HG03066 (cell line): ENCODE data around the gene COL27A1.
"Not testable (repeated sequence)": the region's sequence is repeated elsewhere in the genome, so short reads cannot be mapped to it uniquely, and the experiment has no call there.

Experiments used
- ATAC-seq: cut with Tn5 transposase; IDR thresholded peaks from one replicate; pipeline ENCODE4 v1.9.1; 2021; ENCODE audit warnings: low read depth; ENCODE audit not compliant: unreplicated experiment

The COL27A1 gene

DNA sequence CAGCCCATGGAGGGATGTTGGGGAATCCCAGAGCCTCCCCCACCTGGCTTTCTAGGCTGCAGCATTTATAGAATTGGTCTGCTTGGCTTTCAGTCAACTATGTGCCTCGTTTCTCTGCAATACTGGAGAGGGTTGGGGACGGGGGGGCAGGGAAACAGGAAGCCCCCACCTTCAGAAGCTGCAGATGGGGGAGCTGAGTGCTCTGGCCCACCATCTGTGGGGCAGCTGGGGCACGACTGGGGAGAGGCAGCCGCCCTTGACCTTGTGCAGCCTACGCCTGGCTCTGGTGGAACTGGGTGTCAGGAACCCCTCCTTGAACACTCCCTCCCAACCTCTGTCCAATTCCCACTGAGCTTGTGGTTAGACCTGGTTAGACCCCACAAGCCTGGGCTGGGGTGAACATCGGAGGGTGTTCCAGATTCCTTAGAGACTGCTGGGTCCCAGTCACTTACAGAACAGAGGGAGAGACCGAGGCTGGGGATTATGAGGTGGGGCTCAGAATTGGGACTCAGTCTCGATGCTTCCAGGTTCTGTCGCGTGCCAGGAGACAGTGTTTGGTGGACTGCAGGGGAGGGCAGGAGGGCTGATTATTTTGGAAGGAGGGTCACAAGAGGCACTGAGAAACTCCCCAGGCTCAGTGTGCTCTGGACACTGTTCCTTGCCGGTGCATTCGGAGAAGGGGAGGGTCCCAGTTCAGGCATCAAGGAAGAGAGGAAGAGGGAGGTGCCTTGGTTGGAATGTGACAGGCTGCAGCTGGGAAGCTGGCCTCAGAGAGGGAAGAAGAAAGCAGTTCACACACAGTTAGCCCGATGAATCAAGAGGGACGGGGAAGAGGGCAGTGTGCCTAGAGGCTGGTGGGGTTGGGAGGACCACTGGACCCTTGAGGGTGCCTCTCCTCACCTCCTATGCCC is 25.6 kb downstream of the COL27A1 start:
- no peak for ATAC-seq

DNA sequence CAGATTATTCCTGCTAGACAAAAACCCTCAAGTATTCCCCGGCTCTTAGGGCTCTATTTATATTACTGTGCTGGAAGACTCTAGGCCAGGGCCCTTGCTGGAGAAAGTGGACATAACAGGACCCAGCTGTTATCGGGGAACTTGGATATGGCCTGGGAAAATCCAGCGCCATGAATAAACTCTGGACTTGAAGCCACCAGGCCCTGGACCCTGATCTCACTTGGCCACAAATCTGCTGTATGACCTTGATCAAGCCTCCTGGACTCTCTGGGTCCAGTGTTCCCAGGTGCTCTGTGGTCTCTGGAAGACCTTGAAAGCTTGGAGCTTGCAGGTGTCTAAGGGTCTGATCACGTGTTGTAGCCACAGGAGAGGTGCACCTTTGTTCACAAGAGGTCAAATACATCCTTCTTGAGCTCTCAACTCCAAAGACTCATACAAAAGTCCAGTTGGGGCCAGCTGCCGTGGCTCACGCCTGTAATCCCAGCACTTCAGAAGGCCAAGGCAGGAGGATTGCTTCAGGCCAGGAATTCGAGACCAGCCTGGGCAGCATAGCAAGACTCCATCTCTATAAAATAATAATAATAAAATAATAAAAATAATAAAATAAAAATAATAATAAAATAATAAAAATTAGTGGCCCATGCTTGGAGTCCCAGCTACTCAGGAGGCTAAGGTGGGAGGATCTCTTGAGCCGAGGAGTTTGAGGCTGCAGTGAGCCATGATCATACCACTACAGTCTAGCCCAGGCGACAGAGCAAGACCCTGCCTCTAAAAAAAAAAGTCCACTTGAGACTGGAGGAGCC is 26.5 kb downstream of the COL27A1 start:
- no peak for ATAC-seq

DNA sequence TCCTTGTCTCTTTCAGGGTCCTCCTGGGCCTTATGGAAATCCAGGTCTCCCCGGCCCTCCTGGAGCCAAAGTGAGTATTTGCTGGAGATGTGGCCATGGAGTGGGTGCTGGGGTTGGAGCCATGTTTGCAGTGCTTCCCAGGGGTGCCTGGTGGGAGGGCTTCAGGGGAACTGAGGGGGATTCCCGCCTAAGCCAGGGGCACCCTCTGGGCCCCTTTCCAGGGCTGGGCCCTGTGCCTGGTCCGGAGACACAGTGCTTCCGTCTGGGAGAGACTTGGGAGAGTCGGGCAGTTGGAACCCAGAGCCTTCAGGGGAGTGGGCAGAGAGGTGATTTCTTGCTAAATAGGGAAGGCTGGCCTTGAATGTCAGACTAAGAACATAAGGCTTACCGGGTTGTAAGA is 27.7 kb downstream of the COL27A1 start:
- no peak for ATAC-seq

DNA sequence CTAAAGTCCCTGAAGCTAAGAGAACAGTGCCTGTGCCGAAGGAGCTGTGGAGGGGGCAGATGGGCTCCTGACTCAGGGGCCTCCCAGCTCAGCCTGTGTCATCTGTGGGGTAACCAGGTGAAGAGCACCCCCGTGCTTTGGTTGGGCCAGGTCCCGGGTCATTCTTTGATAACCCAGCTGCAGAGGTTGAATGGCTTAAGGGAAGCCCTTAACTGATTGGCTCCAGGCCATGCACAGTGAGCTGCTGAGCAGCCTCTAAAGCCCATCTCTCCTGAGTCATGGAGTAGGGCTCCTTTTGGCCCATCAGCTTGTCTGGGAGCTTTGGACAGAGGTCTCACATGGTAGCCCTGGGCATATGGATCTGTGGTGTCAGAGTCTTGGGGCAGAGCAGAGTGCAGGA is 28.7 kb downstream of the COL27A1 start:
- ATAC-seq = no peak

DNA sequence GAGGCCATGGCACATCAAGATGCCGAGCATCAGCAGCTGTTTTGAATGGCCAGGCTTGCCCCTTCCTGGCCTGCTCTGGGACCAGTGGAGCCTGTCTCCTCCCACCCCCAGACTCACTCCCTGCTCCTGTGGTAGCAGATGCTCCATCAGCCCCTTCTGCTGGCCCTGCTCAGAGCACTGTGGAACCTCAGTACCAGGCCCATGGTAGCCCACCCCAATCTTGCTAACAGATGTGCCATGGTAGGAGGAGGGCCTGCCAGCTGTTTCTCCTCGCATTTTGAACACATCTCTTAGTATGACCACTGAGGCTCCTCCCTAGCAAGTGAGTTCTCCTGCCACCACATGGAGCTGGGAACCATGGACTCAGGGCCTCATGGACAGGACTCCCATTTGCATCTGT is 29.5 kb downstream of the COL27A1 start:
- ATAC-seq = no peak

DNA sequence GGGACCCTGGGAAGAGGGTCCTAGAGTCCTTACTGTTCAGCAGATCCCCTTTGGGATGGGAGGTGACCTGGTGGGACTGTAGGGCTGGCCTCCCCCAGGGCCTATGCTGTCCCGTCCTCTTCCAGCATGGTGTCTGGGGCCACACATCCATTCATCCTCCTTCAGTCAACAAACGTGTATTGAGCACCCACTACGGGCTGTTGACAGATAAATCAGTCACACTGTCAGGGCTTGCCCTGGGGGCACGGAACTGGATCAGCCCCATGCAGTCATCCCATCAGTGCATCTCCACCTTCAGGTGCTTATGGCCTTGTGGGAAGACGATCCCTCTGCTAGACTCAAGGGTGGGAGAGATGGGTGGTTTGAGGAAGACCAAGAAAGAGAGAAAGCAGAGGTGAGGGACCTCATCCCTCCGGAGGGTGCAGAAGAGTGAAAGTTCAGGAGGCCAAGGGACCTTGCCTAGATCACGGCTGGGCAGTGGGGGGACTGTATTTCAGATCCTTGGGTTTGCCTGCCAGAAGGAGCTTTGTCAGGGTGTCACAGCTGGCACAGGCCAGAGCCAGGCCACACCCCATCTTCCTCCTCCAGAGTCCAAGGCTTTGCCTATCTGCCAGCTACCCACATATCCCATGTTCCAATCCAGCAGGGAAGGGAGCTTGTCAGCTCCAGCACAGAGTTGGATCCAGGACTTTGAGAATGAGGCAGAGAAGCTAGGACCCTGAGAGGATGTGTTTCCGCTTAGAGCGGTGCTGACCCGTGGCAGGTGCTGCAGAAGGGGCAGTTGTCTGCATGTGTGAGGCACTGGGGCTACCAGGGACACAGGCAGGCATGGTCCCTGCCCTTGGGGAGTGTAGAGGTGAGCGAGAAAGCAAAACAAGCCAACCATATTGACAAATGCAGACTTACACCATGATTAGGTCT is 30.5 kb downstream of the COL27A1 start:
- ATAC-seq = no peak

DNA sequence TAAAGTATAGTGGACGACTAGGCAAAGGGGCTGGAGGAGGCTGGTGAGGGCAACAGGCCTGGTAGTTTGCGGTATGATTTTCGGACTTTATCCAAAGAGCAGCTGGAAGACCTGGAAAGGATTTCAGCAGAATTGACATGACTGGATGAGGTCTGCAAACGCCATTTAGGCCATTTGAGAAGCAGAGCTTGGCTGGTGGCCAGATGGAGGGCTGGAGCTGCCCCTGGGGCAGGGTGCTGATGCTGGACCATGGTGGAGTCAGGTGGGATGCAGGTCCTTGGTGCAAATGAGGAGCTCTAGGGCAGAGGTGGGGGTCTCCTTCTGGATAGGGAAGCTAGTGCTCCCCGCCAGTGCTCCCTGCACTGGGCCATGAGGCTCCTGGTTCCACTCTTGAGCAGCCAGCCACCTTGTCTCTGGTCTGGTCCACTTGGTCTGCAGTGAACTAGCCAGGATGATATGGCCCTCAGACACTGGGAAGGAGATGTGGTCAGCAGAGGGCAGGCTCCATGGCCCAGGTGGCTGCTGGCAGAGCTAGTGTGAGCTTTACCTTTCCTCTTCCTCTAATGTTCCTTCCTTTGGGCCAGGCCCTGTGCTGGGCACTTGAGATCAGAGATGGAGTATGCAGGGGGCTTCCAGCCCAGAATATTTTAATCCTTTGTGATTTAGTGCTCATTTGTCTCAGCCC is 31.4 kb downstream of the COL27A1 start:
- no peak for ATAC-seq

DNA sequence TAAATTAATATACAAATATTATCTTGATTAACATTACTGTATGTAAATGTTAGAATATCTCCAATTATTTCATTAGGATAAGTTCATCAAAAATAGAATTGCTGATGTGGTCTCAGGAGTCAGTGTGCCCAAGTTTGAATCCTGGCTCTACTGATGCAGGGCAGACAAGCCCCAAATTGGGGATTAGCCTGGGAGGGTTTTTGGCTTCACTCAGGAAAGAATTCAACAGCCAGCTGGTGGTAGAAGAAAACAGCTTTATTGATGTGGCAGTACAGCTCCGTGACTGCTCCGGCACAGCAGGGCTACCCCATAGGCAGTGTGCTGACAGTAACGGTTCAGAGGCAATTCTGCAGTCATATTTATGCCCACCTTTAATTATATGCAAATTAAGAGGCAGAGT is 32.5 kb downstream of the COL27A1 start:
- ATAC-seq = no peak

DNA sequence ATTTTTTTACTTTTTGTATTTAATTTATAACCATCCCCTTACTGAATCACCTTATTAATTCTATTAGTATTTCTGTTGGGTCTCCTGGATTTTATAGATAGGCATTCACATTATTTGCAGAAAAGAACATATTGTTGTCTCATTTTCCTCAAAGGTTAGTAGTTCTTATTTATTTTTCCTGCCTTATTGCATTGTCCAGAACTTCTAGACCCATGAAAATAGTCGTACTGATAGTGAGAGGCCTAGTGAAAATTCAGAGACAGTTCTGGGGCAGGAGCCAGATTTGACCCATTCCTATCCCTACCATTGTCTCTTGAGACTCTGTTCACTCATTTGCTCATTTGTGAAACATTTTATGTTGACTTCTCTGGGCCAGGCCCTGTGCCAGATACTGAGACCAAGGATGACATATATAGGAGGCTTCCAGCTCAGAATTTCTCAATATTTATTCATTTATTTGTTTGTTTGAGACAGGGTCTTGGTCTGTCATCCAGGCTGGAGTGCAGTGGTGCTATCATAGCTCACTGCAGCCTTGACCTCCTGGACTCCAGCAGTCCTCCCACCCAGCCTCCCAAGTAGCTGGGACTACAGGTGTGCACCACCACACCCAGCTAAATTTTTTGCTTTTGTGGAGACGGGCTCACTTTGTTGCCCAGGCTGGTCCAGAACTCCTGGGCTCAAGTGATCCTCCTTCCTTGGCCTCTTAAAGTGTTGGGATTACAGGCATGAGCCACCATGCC is 34.7 kb downstream of the COL27A1 start:
- ATAC-seq = no peak

DNA sequence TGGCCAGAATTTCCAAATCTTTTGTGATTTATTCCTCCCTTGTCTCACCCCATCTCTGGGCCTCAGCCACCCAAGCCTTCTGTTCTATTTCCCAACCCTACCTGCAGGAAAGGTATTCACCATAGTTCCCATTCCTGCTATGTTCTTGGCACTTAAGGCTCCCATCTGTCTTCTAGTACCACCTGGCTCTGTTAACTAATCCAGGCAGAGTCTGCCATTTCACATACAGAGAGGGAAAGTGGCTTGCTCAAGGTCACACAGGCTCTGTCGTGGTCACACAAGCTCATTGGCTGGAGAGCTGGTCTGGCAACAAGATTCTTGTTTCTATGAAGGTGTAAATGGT is 35.2 kb downstream of the COL27A1 start:
- ATAC-seq = no peak

DNA sequence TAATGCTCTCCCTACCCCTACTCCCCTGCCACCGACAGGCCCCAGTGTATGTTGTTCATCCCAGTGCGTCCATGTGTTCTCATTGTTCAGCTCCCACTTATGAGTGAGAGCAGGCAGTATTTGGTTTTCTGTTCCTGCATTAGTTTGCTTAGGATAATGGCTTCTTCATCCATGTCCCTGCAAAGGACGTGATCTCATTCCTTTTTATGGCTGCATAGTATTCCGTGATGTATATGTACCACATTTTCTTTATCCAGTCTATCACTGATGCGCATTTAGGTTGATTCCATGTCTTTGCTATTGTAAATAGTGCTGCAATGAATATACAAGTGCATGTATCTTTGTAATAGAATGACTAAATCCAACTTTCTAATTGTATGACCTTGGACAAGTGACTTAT is 36.1 kb downstream of the COL27A1 start:
- not testable (repeated sequence) for ATAC-seq

DNA sequence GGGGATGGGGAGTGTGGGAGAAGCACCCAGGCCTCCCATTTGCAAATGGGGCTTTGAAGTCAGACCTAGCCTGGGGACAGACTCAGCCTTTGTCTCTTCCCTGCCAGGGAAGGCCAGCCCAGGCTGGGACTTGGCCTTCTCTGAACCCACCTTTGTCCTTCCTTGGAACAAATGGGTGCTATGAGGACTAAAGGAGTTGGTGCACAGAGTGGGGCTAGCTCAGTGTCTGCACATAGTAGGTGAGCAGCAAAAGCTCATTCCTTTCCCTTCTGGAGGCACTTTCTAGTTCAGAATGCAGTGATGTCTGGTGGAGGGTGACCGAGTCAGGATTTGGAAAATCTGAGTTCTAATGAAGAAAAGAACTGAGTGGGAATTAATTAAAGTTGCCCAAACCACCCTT is 37.2 kb downstream of the COL27A1 start:
- no peak for ATAC-seq

DNA sequence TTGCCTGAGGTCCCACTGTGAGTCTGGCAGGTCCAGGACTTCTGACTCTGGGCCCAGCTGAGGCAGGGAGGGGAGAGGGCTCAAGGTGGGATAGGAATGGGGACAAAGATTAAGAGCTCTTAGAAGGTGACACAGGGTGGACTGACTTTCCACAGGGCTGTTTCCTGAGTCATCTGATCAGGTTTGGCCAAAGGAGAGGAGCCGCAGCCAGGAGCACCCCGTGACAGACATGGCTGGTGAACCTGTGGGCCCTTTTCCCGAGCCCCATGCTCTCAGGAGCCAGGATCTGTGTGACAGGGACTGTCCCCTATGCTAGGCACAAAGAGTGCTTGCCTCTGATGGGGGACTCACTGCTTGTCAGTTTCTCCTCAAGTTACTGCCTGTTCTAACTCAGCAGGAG is 37.8 kb downstream of the COL27A1 start:
- ATAC-seq = no peak

DNA sequence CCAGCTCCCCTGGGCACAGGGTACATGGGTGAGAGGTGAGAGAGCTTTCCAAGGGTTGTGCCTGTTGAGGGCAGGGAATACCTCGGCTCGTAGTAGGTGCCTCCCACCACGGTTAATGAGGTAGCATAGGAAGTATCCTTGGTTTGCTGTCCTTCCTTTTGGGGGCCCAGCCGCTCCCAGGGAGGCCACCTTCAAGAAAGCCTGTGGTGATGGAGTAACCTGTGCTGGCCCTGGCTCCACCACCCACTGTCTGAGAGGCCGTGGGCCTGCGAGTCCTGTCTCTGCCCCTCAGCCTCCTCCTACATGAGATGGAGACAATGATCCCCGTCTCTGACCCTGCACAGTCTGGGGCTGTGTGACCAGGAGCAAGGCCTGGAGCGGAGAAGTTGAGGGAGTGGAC is 40.8 kb downstream of the COL27A1 start:
- no peak for ATAC-seq

DNA sequence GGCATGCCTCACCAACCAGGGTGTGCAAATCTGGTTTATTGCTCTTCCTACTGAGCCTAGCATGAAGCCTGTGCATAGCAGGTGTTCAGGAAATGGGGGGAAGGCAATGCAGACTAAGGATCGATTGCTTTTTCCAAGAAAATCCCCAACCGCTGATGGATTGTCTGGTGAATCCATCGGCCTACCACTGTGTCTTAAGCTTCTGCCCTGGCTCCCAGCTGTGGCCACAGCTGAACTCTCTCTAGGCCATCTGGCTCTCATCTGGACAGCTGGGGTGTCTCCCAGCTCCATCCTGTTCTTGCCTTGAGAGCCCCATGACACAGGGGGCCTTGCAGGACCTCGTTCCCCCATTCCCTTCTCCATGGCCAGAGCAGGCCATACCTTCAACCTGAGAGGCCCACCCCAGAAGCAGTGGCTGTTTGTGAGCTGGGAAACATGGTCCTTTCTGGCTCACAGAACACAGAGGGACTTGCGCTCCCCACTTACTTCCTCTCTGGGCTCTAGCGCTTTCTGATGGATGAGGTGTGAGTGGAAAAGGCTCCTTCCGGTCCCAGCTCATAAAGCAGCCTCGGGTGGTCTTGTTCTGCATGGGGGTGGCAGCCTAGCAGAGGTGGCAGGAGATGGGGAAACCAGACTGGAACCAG is 41.8 kb downstream of the COL27A1 start:
- ATAC-seq = no peak

DNA sequence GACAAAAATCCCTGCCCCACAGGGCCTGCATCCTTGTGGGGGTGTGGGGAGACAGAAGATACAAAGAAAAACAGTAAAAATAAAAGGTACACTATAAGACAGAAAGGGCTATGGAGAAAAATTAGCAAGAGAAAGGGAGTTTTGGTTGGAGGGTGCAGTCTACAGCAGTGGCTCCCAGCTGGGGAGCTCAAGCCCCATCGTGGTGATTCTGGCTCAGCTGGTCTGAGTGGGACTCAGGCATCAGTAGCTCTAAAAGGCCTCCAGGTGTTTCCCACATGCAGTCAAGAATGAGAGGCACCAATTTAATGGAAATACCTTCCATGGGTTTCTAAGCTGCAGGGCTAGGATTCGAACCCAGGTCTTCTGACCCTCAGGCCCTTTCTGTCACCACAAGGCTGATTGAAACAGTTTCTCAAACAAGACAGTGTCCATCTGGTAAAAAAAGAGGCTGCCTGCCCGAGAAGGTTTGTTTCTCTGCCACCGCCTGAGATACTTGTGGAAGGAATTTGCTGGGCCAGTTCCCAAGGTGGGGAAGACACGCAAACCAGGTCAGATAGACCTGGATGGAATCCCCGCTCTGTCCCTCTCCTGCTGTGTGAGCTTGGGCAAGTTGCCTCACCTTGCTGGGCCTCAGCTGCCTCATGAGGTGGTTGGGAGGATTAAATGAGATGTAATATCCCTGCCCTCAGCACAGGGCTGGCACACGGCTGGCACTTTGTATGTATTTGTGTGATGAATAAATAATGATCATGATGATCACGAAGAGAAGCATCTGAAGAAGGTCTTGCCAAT is 43.1 kb downstream of the COL27A1 start:
- ATAC-seq = no peak

DNA sequence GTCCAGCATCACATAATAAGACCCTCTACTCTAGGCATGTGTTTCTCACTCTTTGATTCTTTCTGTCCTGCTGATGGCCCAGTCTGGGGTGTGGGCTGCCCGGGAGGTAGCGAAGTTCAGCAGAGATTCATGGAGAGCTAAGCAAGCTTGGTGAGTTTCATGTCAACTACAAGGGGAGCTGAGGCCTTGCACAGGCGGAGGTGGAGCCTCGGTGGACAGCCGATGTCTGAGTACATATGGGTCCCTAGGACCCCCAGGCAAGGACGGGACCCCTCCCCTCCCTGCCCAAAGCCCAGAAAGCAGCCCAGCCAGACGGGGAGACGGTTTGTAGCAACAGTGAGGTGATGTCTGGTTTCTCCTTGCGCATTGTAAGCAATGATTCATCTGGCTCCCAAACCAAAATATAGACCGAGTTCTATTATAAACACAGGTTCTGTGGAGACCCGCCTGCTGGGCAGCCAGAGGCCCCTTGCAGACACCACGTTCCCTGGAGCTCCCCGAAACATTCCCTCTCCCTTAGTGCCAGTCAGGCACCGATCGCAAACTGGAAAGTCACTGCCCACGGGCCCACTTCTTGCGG is 45.5 kb downstream of the COL27A1 start:
- no peak for ATAC-seq

DNA sequence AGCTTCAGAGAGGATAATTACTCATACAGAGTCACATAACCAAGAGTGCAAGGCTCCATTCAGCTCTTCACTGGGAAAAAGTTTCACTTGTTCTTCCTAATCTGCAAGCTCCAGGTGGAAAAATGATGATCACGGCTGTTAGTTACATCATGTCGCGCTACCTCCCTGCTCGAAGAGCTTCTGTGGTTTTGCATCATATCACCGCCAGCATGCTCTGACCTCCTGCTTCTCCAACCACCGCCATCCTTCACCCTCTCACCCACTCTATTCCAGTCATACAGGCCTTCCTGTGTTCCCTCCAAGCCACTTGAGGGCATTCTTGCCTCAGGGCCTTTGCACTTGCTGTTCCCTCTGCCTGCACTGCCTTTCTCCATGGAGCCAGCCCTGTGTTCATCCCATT is 47.1 kb downstream of the COL27A1 start:
- ATAC-seq = no peak
